CD14-positive monocyte (primary cell): ENCODE data around the gene PLAC9. TPM values are rescaled to one million over a fixed set of nuclear protein-coding genes. Genes with fewer than 3 reads are reported as not detected.

Experiments
- DNase-seq, 3 donors: peaks; one replicate each; pipeline ENCODE4 v3.0.0-alpha.2; 2011 to 2022
- H2AFZ ChIP-seq: 2 replicates; pipeline ENCODE4 v1.6.0; 2012; ENCODE audit warnings: mild to moderate bottlenecking, low read depth, low read length, inconsistent platforms; ENCODE audit not compliant: insufficient read depth, poor library complexity, severe bottlenecking
- H3K27ac ChIP-seq, 2 donors: 1 replicate in 1 of 2; 2 replicates in 1 of 2; pipeline ENCODE4 v1.5.1; 2012 to 2013; ENCODE audit warnings: low read length in 2 of 2, control low read depth in 1 of 2, inconsistent platforms in 1 of 2, low read depth in 1 of 2, mild to moderate bottlenecking in 1 of 2
- H3K27me3 ChIP-seq, 2 donors: one replicate each; pipeline versions ENCODE4 v1.6.0 to v1.6.1; 2011 to 2013; ENCODE audit warnings: low read length in 2 of 2; ENCODE audit not compliant: control insufficient read depth in 2 of 2, insufficient read depth in 2 of 2
- H3K36me3 ChIP-seq, 2 donors: replicated peaks in 1 of 2; 1 replicate in 1 of 2; 2 replicates in 1 of 2; pipeline versions ENCODE4 v1.5.1 to v1.6.1; 2012 to 2013; ENCODE audit warnings: low read length in 2 of 2, control low read depth in 1 of 2, inconsistent platforms in 1 of 2, mild to moderate bottlenecking in 1 of 2; ENCODE audit not compliant: insufficient read depth in 2 of 2, control insufficient read depth in 1 of 2
- H3K4me1 ChIP-seq, 2 donors: 1 replicate in 1 of 2; 2 replicates in 1 of 2; pipeline versions ENCODE4 v1.5.1 to v1.6.1; 2012 to 2013; ENCODE audit warnings: low read length in 2 of 2, control low read depth in 1 of 2, inconsistent platforms in 1 of 2, mild to moderate bottlenecking in 1 of 2, moderate library complexity in 1 of 2; ENCODE audit not compliant: insufficient read depth in 2 of 2, control insufficient read depth in 1 of 2
- H3K4me2 ChIP-seq: replicated peaks from 2 replicates; pipeline ENCODE3; 2012; ENCODE audit warnings: low read length, moderate library complexity, mild to moderate bottlenecking; ENCODE audit not compliant: poor library complexity, severe bottlenecking; ENCODE audit errors: extremely low read depth
- H3K4me3 ChIP-seq, 3 experiments: fragments of 200-600 bp in 1 of 3; sonication (generic) in 1 of 3; replicated peaks in 1 of 3; 1 replicate in 2 of 3; 2 replicates in 1 of 3; pipeline ENCODE4 v1.5.1; 2011 to 2013; ENCODE audit warnings: low read length in 3 of 3, mild to moderate bottlenecking in 3 of 3, control low read depth in 2 of 3, low read depth in 2 of 3, inconsistent platforms in 1 of 3, moderate library complexity in 1 of 3
- H3K79me2 ChIP-seq: 2 replicates; pipeline ENCODE4 v1.6.0; 2012; ENCODE audit warnings: mild to moderate bottlenecking, control low read depth, inconsistent platforms, low read length, moderate library complexity; ENCODE audit not compliant: insufficient read depth
- H3K9ac ChIP-seq: 2 replicates; pipeline ENCODE4 v1.6.0; 2017; ENCODE audit warnings: low read length, mild to moderate bottlenecking; ENCODE audit not compliant: insufficient read depth, poor library complexity, severe bottlenecking
- H3K9me3 ChIP-seq, 2 donors: replicated peaks in 1 of 2; 1 replicate in 1 of 2; 2 replicates in 1 of 2; pipeline versions ENCODE4 v1.5.1 to v1.6.1; 2012 to 2013; ENCODE audit warnings: low read length in 2 of 2, control low read depth in 1 of 2; ENCODE audit not compliant: control insufficient read depth in 1 of 2, insufficient read depth in 1 of 2
- H4K20me1 ChIP-seq: 2 replicates; pipeline ENCODE4 v1.6.0; 2012; ENCODE audit warnings: mild to moderate bottlenecking, low read length, control low read depth, moderate library complexity; ENCODE audit not compliant: insufficient read depth
- H3K27ac Mint-ChIP-seq, 7 donors: one replicate each; pipeline ENCODE4 v1.8.0; 2020; ENCODE audit warnings: mild to moderate bottlenecking in 7 of 7, mixed read lengths in 7 of 7, moderate library complexity in 6 of 7, inconsistent platforms in 2 of 7
- H3K27me3 Mint-ChIP-seq, 3 donors: one replicate each; pipeline ENCODE4 v1.8.0; 2021 to 2022; ENCODE audit warnings: low read depth in 3 of 3, mild to moderate bottlenecking in 3 of 3, mixed read lengths in 3 of 3, moderate library complexity in 3 of 3, inconsistent platforms in 1 of 3
- H3K36me3 Mint-ChIP-seq, 2 donors: one replicate each; pipeline ENCODE4 v1.8.0; 2020; ENCODE audit warnings: mixed read lengths in 2 of 2, inconsistent platforms in 1 of 2, mild to moderate bottlenecking in 1 of 2
- H3K4me1 Mint-ChIP-seq: one replicate; pipeline ENCODE4 v1.8.0; 2020; ENCODE audit warnings: mild to moderate bottlenecking, mixed read lengths
- H3K4me3 Mint-ChIP-seq, 2 donors: one replicate each; pipeline ENCODE4 v1.8.0; 2020; ENCODE audit warnings: mild to moderate bottlenecking in 2 of 2, mixed read lengths in 2 of 2, moderate library complexity in 1 of 2
- H3K9me3 Mint-ChIP-seq, 7 donors: one replicate each; pipeline ENCODE4 v1.8.0; 2020 to 2022; ENCODE audit warnings: mixed read lengths in 7 of 7, mild to moderate bottlenecking in 6 of 7, moderate library complexity in 6 of 7, inconsistent platforms in 2 of 7
- CTCF ChIP-seq: fragments of 200-600 bp; IDR thresholded peaks from one replicate; pipeline ENCODE4 v1.8.0; 2022; ENCODE audit warnings: antibody characterized with exemption, mild to moderate bottlenecking
- WGBS: methylation state at CpG from one replicate; pipeline ENCODE4 v1.1.5; 2013; ENCODE audit warnings: missing lambda C conversion rate; ENCODE audit not compliant: insufficient coverage; 5-methylcytosine and 5-hydroxymethylcytosine counted together
- intact Hi-C, 2 donors: fragments of 100-400 bp; cut with micrococcal nuclease; formaldehyde crosslinking; loops; one replicate each; pipeline versions ENCODE4 v1.15.0 to v1.15.1; 2023
- polyA plus RNA-seq, 3 donors: library from polyadenylated mRNA; depleted of rRNA in 1 of 3; unstranded in 2 of 3; stranded (reverse) in 1 of 3; fragments of 300-500 nt in 2 of 3; fragments of >200 nt in 1 of 3; fragmentation: Illumina TruSeq in 2 of 3; gene quantifications; 1 replicate in 2 of 3; 2 replicates in 1 of 3; pipeline ENCODE4 v1.2.3, GENCODE V29; 2012 to 2021

PLAC9 gene
- polyA plus RNA-seq, 3 donors, result not detected

- H3K9ac ChIP-seq, result no peak overlapping the region
- Mint-ChIP-seq H3K27ac (peak overlapping the region in 5 of 7 donors; percentile 2 to 59 (median 20)), H3K36me3 (peaks cover 95 to 100% of the 10 kb centered on the region in 2 donors), H3K4me3 (no peak overlapping the region), H3K27me3 (no peaks in the 10 kb centered on the region), H3K4me1 (peaks cover 25% of the 10 kb centered on the region), H3K9me3 (peaks cover 0 to 2% (median 0%) of the 10 kb centered on the region in 7 donors)
- H3K9me3 ChIP-seq, result no peaks in the 10 kb centered on the region
- H3K36me3 ChIP-seq, result peaks cover 86 to 100% of the 10 kb centered on the region in 2 donors
- H3K4me2 ChIP-seq, result no peak overlapping the region
- 98% methylated on average over 8 of the region's 8 CpGs for WGBS
- H3K27me3 ChIP-seq, result no peaks in the 10 kb centered on the region
- H3K79me2 ChIP-seq, result no peaks in the 10 kb centered on the region
- no peak overlapping the region for H2AFZ ChIP-seq
- peaks cover 44% of the 10 kb centered on the region for H4K20me1 ChIP-seq
- no peak overlapping the region for H3K27ac ChIP-seq
- no peak overlapping the region for H3K4me3 ChIP-seq
- intact Hi-C loops, result loop anchor here in 1 of 2 donors (5.0 kb wide), 1 partner anchor 47 kb away; no protein-coding TSS in a partner anchor
- no peak for DNase-seq
- peaks cover 19 to 20% of the 10 kb centered on the region in 2 donors for H3K4me1 ChIP-seq
- no peak for TF ChIP-seq CTCF
Measured at GRCh38 chr10:80155696-80156215, 23.2 kb downstream of the PLAC9 start.

GRCh38 chr10:80156216-80156615 lies 23.7 kb downstream of the PLAC9 start:
- intact Hi-C loops, result loop anchor here in 1 of 2 donors (5.0 kb wide), 1 partner anchor 46 kb away; no protein-coding TSS in a partner anchor
- DNase-seq, result no peak
- H3K36me3 Mint-ChIP-seq, result peaks cover 95 to 100% of the 10 kb centered on the region in 2 donors

More at GRCh38 chr10:80156216-80156615, 23.7 kb downstream of the PLAC9 start:
- Mint-ChIP-seq H3K27ac (peak overlapping the region in 5 of 7 donors; percentile 4 to 54 (median 9)), H3K27me3 (no peaks in the 10 kb centered on the region), H3K9me3 (peaks cover 0 to 2% (median 0%) of the 10 kb centered on the region in 7 donors), H3K4me1 (peaks cover 27% of the 10 kb centered on the region), H3K4me3 (no peak overlapping the region)
- no peaks in the 10 kb centered on the region for H3K79me2 ChIP-seq
- no peak overlapping the region for H3K27ac ChIP-seq
- H3K4me3 ChIP-seq, result no peak overlapping the region
- no peak overlapping the region for H3K9ac ChIP-seq
- H4K20me1 ChIP-seq, result peaks cover 46% of the 10 kb centered on the region
- peaks cover 19 to 20% of the 10 kb centered on the region in 2 donors for H3K4me1 ChIP-seq
- no peaks in the 10 kb centered on the region for H3K9me3 ChIP-seq
- H3K4me2 ChIP-seq, result no peak overlapping the region
- no peak overlapping the region for H2AFZ ChIP-seq
- no peaks in the 10 kb centered on the region for H3K27me3 ChIP-seq
- H3K36me3 ChIP-seq, result peaks cover 84 to 100% of the 10 kb centered on the region in 2 donors
- WGBS, result 83% methylated on average over 2 of the region's 5 CpGs
- TF ChIP-seq CTCF, result no peak
